HepG2 (cell line): ENCODE measurements around the gene THRA. TPM values are rescaled to one million over a fixed set of nuclear protein-coding genes. Genes with fewer than 3 reads are reported as not detected.

ENCODE experiments used
- ATAC-seq: fragments of 200-7000 bp; cut with Tn5 transposase; 3 replicates; pipeline ENCODE4 v1.9.1; 2020; ENCODE audit warnings: mild to moderate bottlenecking, moderate library complexity
- BruUV-seq: library from RNA; stranded (reverse); fragments of 400-500 nt; replicated peaks from 2 replicates; lab custom pipeline; 2021; lab: Mats Ljungman, UMichigan
- CTCF ChIA-PET: fragments of 300-600 bp; formaldehyde crosslinking; extraction: SDS; loops from one replicate; lab custom pipeline; 2021; ENCODE audit warnings: low total read pairs, inconsistent platforms, low intra/inter-chr PET ratio; lab: Yijun Ruan, JAX
- POLR2A ChIA-PET: fragments of 350-600 bp; sonication (Branson Sonifier 250); formaldehyde crosslinking; loops from one replicate; lab custom pipeline; 2020; ENCODE audit warnings: antibody characterized with exemption, inconsistent platforms; lab: Yijun Ruan, JAX
- DNase-seq: peaks from one replicate; pipeline ENCODE4 v3.0.0-alpha.2; 2015; ENCODE audit warnings: low spot score
- FAIRE-seq: peaks from 3 replicates; lab custom pipeline; 2011; peaks lifted over from hg19 to GRCh38; lab: Jason Lieb, UNC
- H2AFZ ChIP-seq: one replicate; pipeline ENCODE4 v1.6.1; 2011; ENCODE audit warnings: low read length, inconsistent platforms
- H3K27ac ChIP-seq: fragments of 300-600 bp; 3 replicates; pipeline ENCODE4 v1.8.0; 2011; ENCODE audit warnings: mixed run types, mild to moderate bottlenecking, mixed read lengths, low read length, inconsistent platforms; ENCODE audit not compliant: insufficient read depth; ENCODE audit errors: extremely low read length
- H3K27me3 ChIP-seq, 2 experiments: fragments of 200-600 bp in 1 of 2; 2 replicates in 1 of 2; 3 replicates in 1 of 2; pipeline versions ENCODE4 v1.6.0 to v1.8.0; 2011; ENCODE audit warnings: low read length in 2 of 2, mild to moderate bottlenecking in 2 of 2, moderate library complexity in 2 of 2, inconsistent platforms in 1 of 2; ENCODE audit not compliant: insufficient read depth in 2 of 2, control insufficient read depth in 1 of 2
- H3K36me3 ChIP-seq, 2 experiments: fragments of 200-600 bp in 1 of 2; replicated peaks in 1 of 2; 2 replicates in 1 of 2; 3 replicates in 1 of 2; pipeline versions ENCODE4 v1.5.1 to v1.8.0; 2011; ENCODE audit warnings: low read length in 2 of 2, inconsistent platforms in 1 of 2; ENCODE audit not compliant: insufficient read depth in 2 of 2, control insufficient read depth in 1 of 2
- H3K4me1 ChIP-seq: 2 replicates; pipeline ENCODE4 v1.5.1; 2012; ENCODE audit warnings: low read length, inconsistent platforms; ENCODE audit not compliant: insufficient read depth
- H3K4me2 ChIP-seq: 2 replicates; pipeline ENCODE4 v1.6.0; 2011; ENCODE audit warnings: low read depth, low read length, inconsistent platforms
- H3K4me3 ChIP-seq, 3 experiments: fragments of 200-600 bp in 1 of 3; sonication (generic), shearing (Covaris generic) in 1 of 3; replicated peaks in 1 of 3; 2 replicates each; pipeline ENCODE4 v1.5.1; 2011 to 2016; ENCODE audit warnings: low read length in 3 of 3, inconsistent platforms in 2 of 3, low read depth in 2 of 3, mild to moderate bottlenecking in 2 of 3, control low read depth in 1 of 3, mixed read lengths in 1 of 3; ENCODE audit not compliant: insufficient read depth in 1 of 3
- H3K79me2 ChIP-seq: one replicate; pipeline ENCODE4 v1.6.1; 2011; ENCODE audit warnings: low read length, inconsistent platforms; ENCODE audit not compliant: insufficient read depth
- H3K9ac ChIP-seq: 2 replicates; pipeline ENCODE4 v1.6.0; 2011; ENCODE audit warnings: mild to moderate bottlenecking, low read depth, low read length, inconsistent platforms; ENCODE audit not compliant: insufficient read depth
- H3K9me3 ChIP-seq: 2 replicates; pipeline ENCODE4 v1.5.1; 2012; ENCODE audit warnings: mild to moderate bottlenecking, low read length
- H4K20me1 ChIP-seq: 2 replicates; pipeline ENCODE4 v1.6.0; 2011; ENCODE audit warnings: inconsistent platforms, mild to moderate bottlenecking, low read length, moderate library complexity; ENCODE audit not compliant: insufficient read depth
- AGO1 ChIP-seq: fragments of 200-400 bp; formaldehyde crosslinking; IDR thresholded peaks from 2 replicates; pipeline ENCODE4 v1.6.1; 2017; ENCODE audit warnings: mild to moderate bottlenecking, low read depth, low read length, moderate library complexity; ENCODE audit not compliant: poor library complexity, severe bottlenecking
- AGO2 ChIP-seq: fragments of 200-400 bp; formaldehyde crosslinking; optimal IDR thresholded peaks from 2 replicates; pipeline ENCODE3; 2017; ENCODE audit warnings: mild to moderate bottlenecking, low read depth, low read length, moderate library complexity
- BRCA1 ChIP-seq: sonication (generic); formaldehyde crosslinking; IDR thresholded peaks from 2 replicates; pipeline ENCODE4 v1.4.0; 2020; ENCODE audit warnings: missing genetic modification reagents
- MED8 ChIP-seq: sonication (generic); formaldehyde crosslinking; IDR thresholded peaks from 2 replicates; pipeline ENCODE4 v1.8.1; 2023; ENCODE audit warnings: mild to moderate bottlenecking, missing genetic modification reagents; ENCODE audit not compliant: insufficient replicate concordance
- POLR2AphosphoS2 ChIP-seq: IDR thresholded peaks from 2 replicates; pipeline ENCODE4 v1.6.1; 2011; ENCODE audit warnings: low read depth, low read length, improper control_type of control experiment
- RBFOX2 ChIP-seq: fragments of 200-400 bp; formaldehyde crosslinking; IDR thresholded peaks from 2 replicates; pipeline ENCODE4 v1.6.1; 2017; ENCODE audit warnings: low read depth, mild to moderate bottlenecking, low read length
- RFX5 ChIP-seq: IDR thresholded peaks from 2 replicates; pipeline ENCODE4 v1.6.1; 2011; ENCODE audit warnings: low read depth, low read length, improper control_type of control experiment
- SIN3A ChIP-seq: IDR thresholded peaks from 2 replicates; pipeline ENCODE4 v1.6.1; 2011; ENCODE audit warnings: low read depth, mild to moderate bottlenecking, control low read depth, low read length, borderline replicate concordance
- WGBS: methylation state at CpG from one replicate; pipeline ENCODE4 v1.1.6; 2017; ENCODE audit warnings: low lambda C conversion rate; 5-methylcytosine and 5-hydroxymethylcytosine counted together
- in situ Hi-C: cut with HindIII; loops from 2 replicates; pipeline ENCODE4 v1.10.0; 2017; ENCODE audit warnings: low pct_unique_long_range_greater_than_20kb; ENCODE audit not compliant: extremely low pct_ligation_motif_present
- intact Hi-C: fragments of 100-400 bp; cut with micrococcal nuclease; formaldehyde crosslinking; loops from one replicate; pipeline ENCODE4 v1.10.0; 2022; ENCODE audit not compliant: unreplicated experiment
- polyA plus RNA-seq, 8 experiments: library from polyadenylated mRNA; depleted of rRNA in 3 of 8; stranded (reverse) in 7 of 8; unstranded in 1 of 8; fragments of >200 nt; fragmentation: Illumina TruSeq in 4 of 8; extraction: Trizol in 4 of 8; gene quantifications; 2 replicates each; pipeline versions ENCODE4 v1.2.1 to v1.2.3, GENCODE V29; 2011 to 2016; ENCODE audit warnings: low read depth in 4 of 8, missing spikeins in 1 of 8, mixed read lengths in 1 of 8; ENCODE audit not compliant: insufficient read depth in 1 of 8
- total RNA-seq, 5 experiments: library from RNA; depleted of rRNA; stranded (reverse); fragments of >200 nt; fragmentation: Illumina TruSeq; extraction: Trizol; gene quantifications; 2 replicates each; pipeline ENCODE4 v1.2.3, GENCODE V29; 2016; ENCODE audit warnings: low read depth in 1 of 5

THRA gene
- total and polyA plus RNA-seq, 2 of the 13 experiments (the other 11 are each of a cell fraction or from before 2014, with no cell fraction given): 8.0 to 9.9 TPM

- DNase-seq (no peak), FAIRE-seq (no peak)
- Histone ChIP-seq H4K20me1 (no peaks in the 10 kb centered on the region), H3K79me2 (peaks cover 3% of the 10 kb centered on the region), H3K9me3 (no peaks in the 10 kb centered on the region)
- CTCF ChIA-PET: no interaction called here
- no peak for TF ChIP-seq MED8 (CRISPR knock-in tag)
- peak; percentile 41; the same call in 1 of the 2 replicates for TF ChIP-seq RBFOX2
- TF ChIP-seq POLR2AphosphoS2: peak; percentile 64; the same call in 1 of the 2 replicates
- TF ChIP-seq AGO1: peak; percentile 30
- TF ChIP-seq BRCA1 (CRISPR knock-in tag): no peak
- peak; percentile 78 for TF ChIP-seq AGO2
- TF ChIP-seq, all 625 proteins: peak for 4
- H3K4me3 ChIP-seq: no peak overlapping the region
- no peak overlapping the region for H3K9ac ChIP-seq
- no TSS peak for BruUV-seq
- H3K27me3 ChIP-seq: no peaks in the 10 kb centered on the region
- H3K27ac ChIP-seq: no peak overlapping the region
- in situ Hi-C loops (no loop called here), intact Hi-C loops (no loop called here)
- peaks cover 27 to 56% of the 10 kb centered on the region in 2 experiments for H3K36me3 ChIP-seq
- POLR2A ChIA-PET: interaction anchor here (0.7 to 2.9 kb wide), 7 partner anchors 8 to 126 kb away, joined by 3 to 18 read pairs (median 4); partner anchors contain the start of genes MED24 and WIPF2
- no peak overlapping the region for H2AFZ ChIP-seq
- H3K4me1 ChIP-seq: peaks cover 11% of the 10 kb centered on the region
- 97% methylated on average over 29 of the region's 29 CpGs for WGBS
- no peak overlapping the region for H3K4me2 ChIP-seq
- ATAC-seq: no peak
Observed at GRCh38 chr17:40093005-40093579, 30.3 kb downstream of the THRA start.

GRCh38 chr17:40093580-40094201 lies 30.9 kb downstream of the THRA start:
- peaks cover 17% of the 10 kb centered on the region for H3K4me1 ChIP-seq
- 95% methylated on average over 16 of the region's 16 CpGs for WGBS
- H3K4me2 ChIP-seq: no peak overlapping the region
- in situ Hi-C loops (no loop called here), intact Hi-C loops (no loop called here)
- BruUV-seq: no TSS peak
- no peak overlapping the region for H3K9ac ChIP-seq
- no peak overlapping the region for H3K27ac ChIP-seq
- TF ChIP-seq SIN3A (no peak), RFX5 (peak; percentile 55; the same call in 1 of the 2 replicates)
- H3K36me3 ChIP-seq: peaks cover 25 to 51% of the 10 kb centered on the region in 2 experiments
- H3K9me3 ChIP-seq: no peaks in the 10 kb centered on the region
- ATAC-seq (no peak), FAIRE-seq (no peak), DNase-seq (no peak)
- peaks cover 9% of the 10 kb centered on the region for H3K79me2 ChIP-seq
- no peaks in the 10 kb centered on the region for H4K20me1 ChIP-seq
- no peak overlapping the region for H3K4me3 ChIP-seq
- POLR2A ChIA-PET: interaction anchor here (1.1 to 2.9 kb wide), 5 partner anchors 10 to 80 kb away, joined by 3 to 18 read pairs (median 4); partner anchors contain the start of gene MED24
- H2AFZ ChIP-seq: no peak overlapping the region
- CTCF ChIA-PET: no interaction called here
- no peaks in the 10 kb centered on the region for H3K27me3 ChIP-seq
